Hematopoietic multipotent progenitor cell treated with erythropoietin and hydrocortisone succinate and interleukin-3 and kit ligand, for 17 days (in vitro differentiated cells): ENCODE measurements around the gene GNAL.

Experiments used
- DNase-seq: peaks from one replicate; pipeline ENCODE4 v3.0.0-alpha.2; 2015; ENCODE audit warnings: low spot score

The GNAL gene

GRCh38 chr18:11762429-11762828 lies 73.4 kb downstream of the GNAL start:
- DNase-seq: no peak

GRCh38 chr18:11767329-11767728 lies 78.3 kb downstream of the GNAL start:
- no peak for DNase-seq

GRCh38 chr18:11767935-11768334 lies 78.9 kb downstream of the GNAL start:
- no peak for DNase-seq

GRCh38 chr18:11775436-11776174 lies 86.5 kb downstream of the GNAL start:
- no peak for DNase-seq

GRCh38 chr18:11780042-11780441 lies 91.0 kb downstream of the GNAL start:
- no peak for DNase-seq

GRCh38 chr18:11783716-11784331 lies 94.8 kb downstream of the GNAL start:
- DNase-seq: no peak

GRCh38 chr18:11784674-11785304 lies 95.7 kb downstream of the GNAL start:
- DNase-seq: no peak

GRCh38 chr18:11785444-11786055 lies 96.5 kb downstream of the GNAL start:
- no peak for DNase-seq

- DNase-seq: no peak
Measured at GRCh38 chr18:11789716-11790510, 100.8 kb downstream of the GNAL start.

- no peak for DNase-seq
Measured at GRCh38 chr18:11791131-11791530, 102.1 kb downstream of the GNAL start.

GRCh38 chr18:11792632-11793031 lies 103.6 kb downstream of the GNAL start:
- no peak for DNase-seq

GRCh38 chr18:11794195-11794594 lies 105.1 kb downstream of the GNAL start:
- DNase-seq: no peak

- DNase-seq: no peak
Measured at GRCh38 chr18:11795916-11796315, 106.9 kb downstream of the GNAL start.

- no peak for DNase-seq
Measured at GRCh38 chr18:11798271-11798670, 109.2 kb downstream of the GNAL start.

GRCh38 chr18:11799066-11799465 lies 110.0 kb downstream of the GNAL start:
- DNase-seq: no peak

- no peak for DNase-seq
Measured at GRCh38 chr18:11800566-11801334, 111.7 kb downstream of the GNAL start.

GRCh38 chr18:11801573-11801972 lies 112.5 kb downstream of the GNAL start:
- DNase-seq: no peak

- no peak for DNase-seq
Measured at GRCh38 chr18:11802158-11802557, 113.1 kb downstream of the GNAL start.

- DNase-seq: no peak
Measured at GRCh38 chr18:11802586-11802985, 113.5 kb downstream of the GNAL start.

GRCh38 chr18:11807233-11807632 lies 118.2 kb downstream of the GNAL start:
- DNase-seq: no peak
